Renal cortex interstitium (tissue), 11 donors: Measurements from ENCODE around the gene CLASP1. TPM values are rescaled to one million over a fixed set of nuclear protein-coding genes. Genes with fewer than 3 reads are reported as not detected.
"Not testable (repeated sequence)": the region's sequence is repeated elsewhere in the genome, so short reads cannot be mapped to it uniquely, and the experiment has no call there.

Source experiments
- DNase-seq, 11 donors: peaks; one replicate each; pipeline ENCODE4 v3.0.0-alpha.2; 2013; ENCODE audit warnings: low read depth in 9 of 11, low spot score in 4 of 11; ENCODE audit errors: extremely low read depth in 1 of 11
- polyA plus RNA-seq, 3 donors: library from polyadenylated mRNA; unstranded; fragments of 120-200 nt; gene quantifications; one replicate each; pipeline ENCODE4 v1.2.1, GENCODE V29; 2013; ENCODE audit not compliant: insufficient read length in 3 of 3

Gene CLASP1
- polyA plus RNA-seq, 3 donors: 42.0 to 47.8 (median 47.5) TPM

- no peak for DNase-seq
Observed at GRCh38 chr2:121375621-121376159, 273.6 kb downstream of the CLASP1 start.

GRCh38 chr2:121374412-121375075 lies 274.7 kb downstream of the CLASP1 start:
- not testable (repeated sequence) for DNase-seq

- DNase-seq: no peak
Observed at GRCh38 chr2:121372721-121373353, 276.4 kb downstream of the CLASP1 start.

GRCh38 chr2:121372082-121372481 lies 277.2 kb downstream of the CLASP1 start:
- no peak for DNase-seq

GRCh38 chr2:121368836-121369235 lies 280.4 kb downstream of the CLASP1 start:
- no peak for DNase-seq

- no peak for DNase-seq
Observed at GRCh38 chr2:121368155-121368554, 281.1 kb downstream of the CLASP1 start.

GRCh38 chr2:121367246-121367900 lies 281.9 kb downstream of the CLASP1 start:
- DNase-seq: no peak

GRCh38 chr2:121366040-121366439 lies 283.2 kb downstream of the CLASP1 start:
- no peak for DNase-seq

GRCh38 chr2:121365061-121365460 lies 284.2 kb downstream of the CLASP1 start:
- DNase-seq: no peak

- DNase-seq: no peak
Observed at GRCh38 chr2:121363632-121364420, 285.4 kb downstream of the CLASP1 start.

GRCh38 chr2:121362774-121363173 lies 286.5 kb downstream of the CLASP1 start:
- no peak for DNase-seq

GRCh38 chr2:121362226-121362625 lies 287.0 kb downstream of the CLASP1 start:
- DNase-seq: no peak

GRCh38 chr2:121360566-121361300 lies 288.5 kb downstream of the CLASP1 start:
- DNase-seq: no peak

GRCh38 chr2:121359716-121360565 lies 289.3 kb downstream of the CLASP1 start:
- DNase-seq: no peak

GRCh38 chr2:121359170-121359569 lies 290.1 kb downstream of the CLASP1 start:
- DNase-seq: no peak

GRCh38 chr2:121358291-121358690 lies 291.0 kb downstream of the CLASP1 start:
- no peak for DNase-seq

GRCh38 chr2:121356058-121356640 lies 293.1 kb downstream of the CLASP1 start:
- peak; percentile 47 to 81 (median 60) for DNase-seq
